NT2/D1 (cell line): ENCODE measurements around the gene SLC37A1.

Experiments
- SUZ12 ChIP-seq: IDR thresholded peaks from 2 replicates; pipeline ENCODE4 v1.6.1; 2011; ENCODE audit not compliant: insufficient read length, insufficient read depth; ENCODE audit errors: extremely low read depth
- ZNF274 ChIP-seq: IDR thresholded peaks from 2 replicates; pipeline ENCODE4 v1.6.1; 2011; ENCODE audit warnings: mild to moderate bottlenecking, low read depth, low read length

DNA sequence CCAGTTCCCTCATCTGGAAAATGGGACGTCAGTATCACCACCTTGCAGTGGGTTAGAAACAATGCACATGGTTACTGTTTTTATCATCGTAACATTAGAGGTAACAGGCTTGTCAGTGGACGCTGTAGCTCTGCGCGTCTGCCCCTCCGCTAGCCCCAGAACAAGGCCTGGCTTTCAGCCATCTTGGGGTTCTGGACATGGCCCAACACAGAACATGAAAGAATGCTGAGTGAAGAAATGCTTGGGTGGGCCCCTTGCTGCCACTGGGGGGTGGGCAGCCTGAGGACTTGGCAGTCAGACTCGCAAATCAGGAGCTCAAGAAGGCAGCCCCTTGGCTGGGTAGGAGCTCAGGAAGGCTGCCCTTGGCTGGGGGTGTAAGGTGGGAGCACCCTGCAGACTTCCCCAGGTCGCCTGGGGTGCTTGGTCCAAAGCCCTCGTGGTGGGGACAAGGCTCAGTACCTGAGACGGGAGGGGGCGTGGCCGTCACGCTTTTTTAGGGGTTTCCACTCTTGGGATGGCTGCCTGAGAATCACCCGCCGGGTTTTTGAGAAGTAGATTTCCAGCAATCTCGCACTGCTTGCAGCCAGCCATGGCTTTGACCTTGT lies 51.7 kb downstream of the SLC37A1 start:
- no peak for TF ChIP-seq ZNF274
- TF ChIP-seq SUZ12: no peak
